GM19463 (cell line): ENCODE results near the gene LAGE3.
A peak's percentile ranks its signal among the peaks of the same experiment; 100 is the strongest.

Experiments used
- ATAC-seq: cut with Tn5 transposase; IDR thresholded peaks from one replicate; pipeline ENCODE4 v1.9.1; 2021; ENCODE audit warnings: mild to moderate bottlenecking, moderate library complexity; ENCODE audit not compliant: unreplicated experiment

The LAGE3 gene

GRCh38 chrX:154478728-154479622 lies at the start of gene LAGE3:
TSS of gene LAGE3 (minus strand) at chrX:154479281. CDS start at chrX:154478915, 366 bp downstream.
- peak; percentile 84 for ATAC-seq

GRCh38 chrX:154526901-154527675 lies 48.0 kb upstream of the LAGE3 start:
- peak; percentile 77 for ATAC-seq

- ATAC-seq, result no peak
Observed at GRCh38 chrX:154525606-154526490, 46.8 kb upstream of the LAGE3 start.

- ATAC-seq, result no peak
Observed at GRCh38 chrX:154519389-154519788, 40.3 kb upstream of the LAGE3 start.

- no peak for ATAC-seq
Observed at GRCh38 chrX:154517101-154517781, 38.2 kb upstream of the LAGE3 start.

- no peak for ATAC-seq
Observed at GRCh38 chrX:154516656-154517100, 37.6 kb upstream of the LAGE3 start.

GRCh38 chrX:154515966-154516655 lies 37.0 kb upstream of the LAGE3 start, which contains the start of gene FAM3A:
TSS of gene FAM3A (minus strand) at chrX:154516232. CDS start at chrX:154515772, 460 bp downstream.
- ATAC-seq, result peak; percentile 90

- no peak for ATAC-seq
Observed at GRCh38 chrX:154515090-154515965, 36.2 kb upstream of the LAGE3 start.

- ATAC-seq, result no peak
Observed at GRCh38 chrX:154513716-154514115, 34.6 kb upstream of the LAGE3 start.

- ATAC-seq, result no peak
Observed at GRCh38 chrX:154512879-154513553, 33.9 kb upstream of the LAGE3 start.

- ATAC-seq, result no peak
Observed at GRCh38 chrX:154511761-154512160, 32.7 kb upstream of the LAGE3 start.

- no peak for ATAC-seq
Observed at GRCh38 chrX:154509455-154509854, 30.4 kb upstream of the LAGE3 start.

- ATAC-seq, result no peak
Observed at GRCh38 chrX:154508384-154508745, 29.3 kb upstream of the LAGE3 start.

GRCh38 chrX:154507673-154508383 lies 28.7 kb upstream of the LAGE3 start:
- no peak for ATAC-seq

GRCh38 chrX:154506483-154507332 lies 27.6 kb upstream of the LAGE3 start:
- ATAC-seq, result no peak

GRCh38 chrX:154505734-154506133 lies 26.7 kb upstream of the LAGE3 start:
- no peak for ATAC-seq

GRCh38 chrX:154502989-154503388 lies 23.9 kb upstream of the LAGE3 start:
- no peak for ATAC-seq
